Brain pericyte (primary cell): Measurements from ENCODE around the gene COL6A5.
"Not testable (repeated sequence)": the region's sequence is repeated elsewhere in the genome, so short reads cannot be mapped to it uniquely, and the experiment has no call there.

Source experiments
- DNase-seq: peaks from one replicate; pipeline ENCODE4 v3.0.0-alpha.2; 2012; ENCODE audit warnings: low read depth, low spot score

COL6A5 gene, protein sequence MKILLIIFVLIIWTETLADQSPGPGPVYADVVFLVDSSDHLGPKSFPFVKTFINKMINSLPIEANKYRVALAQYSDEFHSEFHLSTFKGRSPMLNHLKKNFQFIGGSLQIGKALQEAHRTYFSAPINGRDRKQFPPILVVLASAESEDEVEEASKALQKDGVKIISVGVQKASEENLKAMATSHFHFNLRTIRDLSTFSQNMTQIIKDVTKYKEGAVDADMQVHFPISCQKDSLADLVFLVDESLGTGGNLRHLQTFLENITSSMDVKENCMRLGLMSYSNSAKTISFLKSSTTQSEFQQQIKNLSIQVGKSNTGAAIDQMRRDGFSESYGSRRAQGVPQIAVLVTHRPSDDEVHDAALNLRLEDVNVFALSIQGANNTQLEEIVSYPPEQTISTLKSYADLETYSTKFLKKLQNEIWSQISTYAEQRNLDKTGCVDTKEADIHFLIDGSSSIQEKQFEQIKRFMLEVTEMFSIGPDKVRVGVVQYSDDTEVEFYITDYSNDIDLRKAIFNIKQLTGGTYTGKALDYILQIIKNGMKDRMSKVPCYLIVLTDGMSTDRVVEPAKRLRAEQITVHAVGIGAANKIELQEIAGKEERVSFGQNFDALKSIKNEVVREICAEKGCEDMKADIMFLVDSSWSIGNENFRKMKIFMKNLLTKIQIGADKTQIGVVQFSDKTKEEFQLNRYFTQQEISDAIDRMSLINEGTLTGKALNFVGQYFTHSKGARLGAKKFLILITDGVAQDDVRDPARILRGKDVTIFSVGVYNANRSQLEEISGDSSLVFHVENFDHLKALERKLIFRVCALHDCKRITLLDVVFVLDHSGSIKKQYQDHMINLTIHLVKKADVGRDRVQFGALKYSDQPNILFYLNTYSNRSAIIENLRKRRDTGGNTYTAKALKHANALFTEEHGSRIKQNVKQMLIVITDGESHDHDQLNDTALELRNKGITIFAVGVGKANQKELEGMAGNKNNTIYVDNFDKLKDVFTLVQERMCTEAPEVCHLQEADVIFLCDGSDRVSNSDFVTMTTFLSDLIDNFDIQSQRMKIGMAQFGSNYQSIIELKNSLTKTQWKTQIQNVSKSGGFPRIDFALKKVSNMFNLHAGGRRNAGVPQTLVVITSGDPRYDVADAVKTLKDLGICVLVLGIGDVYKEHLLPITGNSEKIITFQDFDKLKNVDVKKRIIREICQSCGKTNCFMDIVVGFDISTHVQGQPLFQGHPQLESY (N-terminal part only)

DNA sequence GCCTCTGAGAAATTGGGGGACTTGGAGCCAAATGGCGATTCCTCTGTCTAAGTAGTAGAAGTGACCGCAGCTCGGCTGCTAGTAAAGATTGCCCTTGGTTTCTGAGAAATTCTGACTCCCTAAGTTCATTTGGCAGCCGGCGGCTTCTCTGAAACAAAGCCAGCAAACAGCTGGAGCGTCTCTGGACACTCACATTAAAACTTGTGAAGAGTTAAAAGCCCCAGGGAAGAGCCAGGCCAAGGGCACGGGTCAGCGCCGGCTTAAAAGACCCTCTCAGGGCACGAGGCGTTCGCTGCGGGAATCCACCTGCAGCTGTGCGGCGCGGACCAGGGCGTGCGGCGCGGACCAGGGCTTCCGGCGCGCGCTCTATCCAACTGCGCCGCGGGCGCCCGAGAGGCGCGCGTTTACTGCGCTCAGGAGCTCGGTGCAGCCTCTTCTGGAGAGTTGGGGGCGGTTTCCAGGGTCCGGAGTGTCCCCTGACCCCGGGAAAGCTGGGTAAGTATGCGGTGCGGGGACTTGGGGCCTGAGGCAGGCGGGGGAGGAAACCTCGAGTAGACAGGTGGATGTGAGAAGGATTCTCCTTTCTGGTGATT is at the start of gene COL6A5:
Gene COL6A5 (plus strand): TSS at position 186 of the 593 bp plus-strand sequence. CDS start 27,967 bp downstream, outside the sequence.
- DNase-seq: no peak

DNA sequence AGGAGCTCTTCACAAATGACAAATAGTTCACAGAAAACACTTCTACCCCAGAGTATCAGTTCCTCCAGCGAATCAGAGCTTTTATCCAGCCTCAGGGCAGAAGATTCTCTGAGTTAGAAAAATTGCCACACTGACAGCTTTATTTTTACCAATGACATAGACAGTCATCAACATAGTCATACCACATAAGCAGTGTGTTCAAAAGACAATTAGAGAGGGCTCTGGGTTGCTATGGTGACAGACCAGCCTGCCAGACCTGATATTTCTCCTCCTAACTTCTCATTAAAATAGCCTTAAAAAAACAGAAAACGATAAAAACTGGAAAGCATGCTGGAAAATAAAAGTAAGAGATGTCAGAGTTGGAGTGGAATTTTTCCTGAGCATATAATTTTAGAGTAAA is 45.9 kb upstream of the COL6A5 start:
- DNase-seq: no peak

DNA sequence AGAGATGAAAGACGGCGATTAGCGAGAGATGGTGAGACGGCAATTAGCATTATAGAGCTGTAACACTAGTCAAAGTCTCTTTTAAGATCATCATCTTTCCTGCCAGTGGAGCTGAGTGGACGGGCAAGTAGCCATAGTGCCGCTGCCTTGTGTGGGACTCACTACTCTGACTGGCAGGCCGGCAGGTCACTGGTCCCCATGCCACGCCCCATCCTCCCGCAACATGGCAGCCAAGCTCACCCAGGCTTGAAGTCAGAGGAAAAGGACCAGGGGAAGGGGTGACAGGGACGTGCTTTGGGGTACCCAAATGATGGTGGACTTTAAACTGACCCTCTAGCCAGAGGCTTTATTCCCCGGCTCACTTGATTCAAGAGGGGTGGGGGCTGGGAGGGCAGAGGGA is 44.6 kb upstream of the COL6A5 start:
- no peak for DNase-seq

DNA sequence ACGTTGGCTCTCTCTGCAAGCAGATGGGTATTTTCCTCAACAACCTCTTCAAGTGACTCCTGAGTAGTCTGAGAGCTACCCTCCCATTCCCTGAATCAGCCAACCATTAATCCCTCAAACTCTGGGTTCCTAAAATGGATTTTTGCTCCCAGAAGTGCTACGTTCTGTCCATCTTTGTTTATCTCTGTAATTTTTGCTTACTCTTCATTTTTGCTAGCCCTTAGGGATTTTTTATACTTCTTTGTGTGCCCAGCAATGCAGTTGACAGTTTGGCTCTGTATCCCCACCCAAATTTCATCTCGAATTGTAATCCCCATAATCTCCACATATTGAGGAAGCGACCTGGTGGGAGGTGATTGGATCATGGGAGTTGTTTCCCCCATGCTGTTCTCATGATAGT is 35.4 kb upstream of the COL6A5 start:
- DNase-seq: no peak

DNA sequence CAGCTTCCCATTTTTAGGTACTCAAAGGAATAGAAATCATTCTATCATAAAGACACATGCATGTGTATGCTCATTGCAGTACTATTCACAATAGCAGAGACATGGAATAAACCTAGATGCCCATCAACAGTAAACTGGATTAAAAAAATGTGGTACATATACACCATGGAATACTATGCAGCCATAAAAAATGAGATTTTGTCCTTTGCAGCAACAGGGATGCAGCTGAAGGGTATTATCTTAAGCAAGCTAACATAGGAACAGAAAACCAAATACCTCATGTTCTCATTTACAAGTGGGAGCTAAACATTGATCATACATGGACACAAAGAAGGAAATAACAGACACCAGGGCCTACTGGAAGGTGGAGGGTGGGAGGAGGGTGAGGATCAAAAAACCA is 33.1 kb upstream of the COL6A5 start:
- DNase-seq: no peak

DNA sequence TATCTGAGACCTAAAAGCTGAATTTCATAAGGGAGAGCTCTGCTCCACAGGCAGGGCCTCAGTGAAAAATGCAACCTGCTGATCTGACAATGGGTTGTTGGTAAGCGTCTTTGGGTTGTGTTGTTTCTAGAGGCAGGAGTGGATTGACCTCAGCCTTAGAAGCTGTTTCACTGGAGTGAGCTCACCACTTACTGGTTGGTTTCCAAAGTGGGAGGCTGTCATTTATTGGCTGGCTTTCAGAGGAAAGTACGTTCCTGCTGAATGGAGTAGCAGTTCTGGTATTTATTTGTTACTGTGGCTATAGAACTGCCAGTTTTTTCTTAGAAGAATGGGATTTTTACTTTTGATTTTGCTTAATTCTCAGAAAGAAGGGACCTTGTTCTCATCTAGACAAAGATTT is 29.3 kb upstream of the COL6A5 start:
- no peak for DNase-seq

DNA sequence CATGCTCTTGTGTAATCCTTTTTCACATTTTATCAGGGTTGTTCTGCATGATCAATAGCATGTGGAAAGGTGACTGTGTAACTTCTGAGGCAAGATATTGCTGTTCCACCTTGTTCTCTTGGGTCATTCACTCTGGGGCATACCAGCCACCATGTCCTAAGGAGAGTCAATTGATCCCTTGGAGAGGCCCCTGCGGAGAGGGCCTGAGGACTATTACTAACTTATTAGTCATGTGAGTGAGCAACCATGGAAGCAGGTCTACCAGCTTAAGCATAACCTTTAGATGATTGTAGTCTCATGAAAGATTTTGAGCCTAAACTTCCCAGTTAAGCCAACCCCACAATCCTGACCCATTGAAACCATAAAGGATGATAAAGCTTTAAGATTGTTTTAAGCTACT is 22.0 kb upstream of the COL6A5 start:
- DNase-seq: no peak

DNA sequence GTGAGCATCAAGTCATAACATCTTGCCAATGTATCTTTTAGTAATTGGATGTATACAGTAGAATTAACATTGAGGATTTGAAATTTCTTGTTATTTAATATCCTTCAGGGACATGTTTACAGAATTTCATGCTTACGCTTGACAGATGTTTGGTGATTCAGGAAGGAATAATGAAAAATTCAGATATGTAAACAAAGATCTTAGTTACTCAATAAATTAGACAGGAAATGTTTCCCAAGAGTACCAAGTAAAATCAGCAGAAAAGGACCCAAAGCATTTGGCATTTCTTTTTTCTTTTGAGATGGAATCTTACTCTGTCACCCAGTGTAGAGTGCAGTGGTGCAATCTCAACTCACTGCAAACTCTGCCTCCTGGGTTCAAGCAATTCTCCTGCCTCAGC is 4.7 kb upstream of the COL6A5 start:
- DNase-seq: no peak

DNA sequence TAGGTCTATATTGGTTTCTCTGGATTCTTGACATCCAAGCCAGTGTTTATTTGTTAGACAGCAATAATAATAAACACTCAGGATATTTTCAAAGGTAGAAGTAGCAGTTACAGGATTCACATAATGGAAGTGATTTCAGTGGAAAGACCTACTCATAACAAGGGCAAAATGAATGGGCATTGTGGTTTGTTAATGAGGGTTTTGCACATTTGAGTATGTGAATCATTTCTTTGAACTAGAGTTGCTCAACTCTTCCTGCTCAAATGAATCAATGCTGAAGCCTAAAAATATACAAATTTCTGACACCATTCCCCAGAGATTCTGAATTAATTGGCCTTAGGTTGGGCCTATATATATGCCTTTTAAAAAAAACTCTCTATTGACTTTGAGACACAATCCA is 4.1 kb upstream of the COL6A5 start:
- no peak for DNase-seq

DNA sequence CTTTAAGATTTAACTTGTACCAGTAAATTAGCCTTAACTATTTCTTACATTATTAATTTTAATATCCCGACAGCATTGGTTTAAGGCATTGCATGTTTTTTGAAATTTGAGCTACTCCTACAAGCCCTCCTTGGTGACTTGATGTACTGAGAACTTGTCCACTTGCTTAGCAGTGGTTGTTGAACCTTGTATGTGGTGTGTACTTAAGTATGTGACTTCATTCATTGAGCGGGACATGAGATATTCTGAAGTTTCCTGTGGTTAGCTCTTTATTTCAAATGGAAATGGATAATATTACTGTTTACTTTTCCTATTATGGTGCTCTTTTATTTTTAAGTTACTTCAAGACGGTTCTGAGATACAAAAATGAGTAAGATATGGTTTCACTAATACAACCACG is 3.6 kb upstream of the COL6A5 start:
- no peak for DNase-seq

DNA sequence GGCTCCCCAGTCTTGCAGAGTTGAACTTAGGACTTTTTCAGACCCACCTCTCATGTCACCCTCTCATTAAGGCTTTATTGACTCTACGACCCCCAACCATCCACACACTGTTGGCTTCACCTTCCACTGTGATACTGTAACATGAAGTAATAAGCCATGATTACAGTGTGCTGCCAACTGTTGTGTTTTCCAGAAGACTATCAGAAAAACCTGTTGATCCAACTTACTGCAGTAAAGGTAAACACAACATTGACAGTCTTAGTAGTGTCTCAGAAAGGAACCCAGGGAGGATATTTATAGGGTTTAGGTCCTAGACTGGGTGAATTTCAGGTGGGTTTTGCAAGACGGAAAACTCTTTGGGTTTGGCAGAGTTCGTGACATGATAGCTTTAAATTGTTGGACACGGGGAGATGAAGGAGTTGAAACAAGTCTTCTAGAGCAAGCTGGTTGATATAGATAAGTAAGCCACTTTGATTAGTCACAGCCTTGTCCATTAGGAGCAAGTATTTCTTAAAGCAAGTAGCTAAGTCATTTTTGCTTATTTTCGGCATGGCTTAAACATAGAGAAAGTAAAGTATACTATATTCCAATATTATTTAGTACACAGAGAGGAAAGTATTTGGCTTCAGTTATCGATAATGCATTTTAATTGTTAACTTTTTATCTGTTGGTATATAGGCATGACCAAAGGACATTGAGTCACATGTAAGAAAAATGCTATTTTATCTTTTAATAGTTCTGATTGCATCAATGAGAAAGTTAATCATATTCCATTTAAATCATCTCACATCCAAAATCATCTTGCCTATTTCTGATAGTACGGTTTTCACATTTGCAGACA is 2.4 kb upstream of the COL6A5 start:
- DNase-seq: no peak

DNA sequence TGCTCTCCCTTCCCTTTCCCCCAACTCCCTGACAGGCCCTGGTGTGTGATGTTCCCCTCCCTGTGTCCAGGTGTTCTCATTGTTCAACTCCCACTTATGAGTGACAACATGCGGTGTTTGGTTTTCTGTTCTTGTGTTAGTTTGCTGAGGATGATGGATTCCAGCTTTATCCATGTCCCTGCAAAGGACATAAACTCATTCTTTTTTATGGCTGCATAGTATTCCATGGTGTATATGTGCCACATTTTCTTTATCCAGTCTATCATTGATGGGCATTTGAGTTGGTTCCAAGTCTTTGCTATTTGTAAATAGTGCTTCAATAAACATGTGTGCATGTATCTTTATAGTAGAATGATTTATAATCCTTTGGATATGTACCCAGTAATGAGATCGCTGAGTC is 2.8 kb downstream of the COL6A5 start:
- DNase-seq: not testable (repeated sequence)

DNA sequence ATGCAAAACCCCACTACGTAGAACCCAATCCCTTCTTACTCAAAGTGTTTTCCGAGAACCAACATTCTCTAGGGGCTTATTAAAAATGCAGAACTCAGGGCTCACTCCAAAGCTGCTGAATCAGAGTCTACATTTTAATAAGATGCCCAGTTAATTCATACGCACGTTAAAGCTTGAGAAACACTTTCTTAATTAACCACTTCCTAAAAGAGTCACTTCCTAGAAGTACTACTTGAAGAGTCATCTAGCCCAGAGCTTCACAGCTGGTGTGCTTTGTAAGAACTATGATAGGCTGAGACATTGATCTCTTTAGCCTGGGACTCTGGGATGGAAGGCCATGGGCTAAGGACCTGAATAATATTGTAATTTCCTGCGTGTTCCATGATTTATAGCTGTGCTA is 9.0 kb downstream of the COL6A5 start:
- no peak for DNase-seq

DNA sequence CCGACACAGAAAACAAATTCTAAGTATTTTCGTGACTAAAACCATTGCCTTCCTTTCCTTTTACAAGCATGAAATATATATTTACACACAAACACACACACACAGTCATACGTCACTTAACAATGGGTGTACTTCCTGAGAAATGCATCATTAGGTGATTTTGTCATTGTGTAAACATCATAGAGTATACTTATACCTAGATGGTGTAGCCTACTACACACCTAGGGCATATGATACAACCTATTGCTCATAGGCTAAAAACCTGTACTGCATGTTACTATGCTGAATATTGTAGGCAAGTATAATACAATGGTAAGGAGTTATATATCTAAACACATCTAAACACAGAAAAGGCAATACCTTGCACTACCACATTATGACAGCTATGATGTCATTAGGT is 28.6 kb downstream of the COL6A5 start:
- no peak for DNase-seq

DNA sequence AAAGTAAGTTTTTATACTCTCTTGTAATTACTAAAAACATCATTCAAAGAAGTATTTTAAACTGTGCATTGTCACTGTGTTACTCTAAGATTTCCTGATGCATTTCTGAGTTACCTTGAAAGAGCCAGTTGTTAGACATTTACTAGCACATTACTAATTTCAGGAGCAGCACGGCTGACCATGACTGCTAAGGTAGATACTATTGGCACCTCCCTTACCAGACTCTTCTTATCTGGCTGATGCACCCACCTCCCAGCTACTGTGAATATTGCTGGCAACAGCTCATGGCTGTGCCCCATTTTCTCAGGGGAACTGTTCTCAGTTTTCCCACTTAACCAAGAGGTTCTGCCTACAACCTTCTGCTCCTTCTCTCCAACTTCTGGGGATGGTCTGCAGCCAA is 29.4 kb downstream of the COL6A5 start:
- no peak for DNase-seq

DNA sequence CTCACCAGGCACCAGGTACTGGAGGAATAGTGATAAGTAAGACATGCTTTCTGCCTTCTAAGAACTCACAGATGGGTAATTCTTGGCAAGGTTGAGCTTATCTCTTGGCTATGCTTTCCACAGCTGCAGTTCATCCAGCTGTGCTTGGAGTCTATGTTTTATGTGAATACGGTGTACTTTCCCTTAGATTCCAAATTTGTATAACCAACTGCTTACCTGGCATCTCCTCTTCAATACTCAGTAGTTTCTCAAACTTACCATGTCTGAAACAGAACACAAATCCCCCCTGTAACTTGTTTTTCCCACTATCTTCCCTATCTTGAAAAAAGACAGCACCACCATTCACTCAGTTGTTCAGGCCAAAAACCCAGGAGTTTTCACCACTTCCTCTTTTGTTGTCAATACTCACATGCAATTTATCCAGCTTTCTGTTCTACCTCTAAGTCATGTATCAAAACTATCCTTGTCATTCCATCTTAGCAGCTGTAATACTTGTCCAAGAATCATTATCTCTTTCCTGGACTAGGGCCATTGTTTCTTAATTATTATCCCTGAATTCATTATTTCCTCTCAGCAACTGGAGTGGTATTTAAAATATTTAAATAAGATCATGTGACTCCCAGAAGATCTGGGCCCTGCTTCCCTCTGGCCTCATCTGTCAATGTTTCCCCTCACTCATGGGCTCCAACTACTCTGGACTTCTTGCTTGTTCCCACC is 32.6 kb downstream of the COL6A5 start:
- DNase-seq: no peak

DNA sequence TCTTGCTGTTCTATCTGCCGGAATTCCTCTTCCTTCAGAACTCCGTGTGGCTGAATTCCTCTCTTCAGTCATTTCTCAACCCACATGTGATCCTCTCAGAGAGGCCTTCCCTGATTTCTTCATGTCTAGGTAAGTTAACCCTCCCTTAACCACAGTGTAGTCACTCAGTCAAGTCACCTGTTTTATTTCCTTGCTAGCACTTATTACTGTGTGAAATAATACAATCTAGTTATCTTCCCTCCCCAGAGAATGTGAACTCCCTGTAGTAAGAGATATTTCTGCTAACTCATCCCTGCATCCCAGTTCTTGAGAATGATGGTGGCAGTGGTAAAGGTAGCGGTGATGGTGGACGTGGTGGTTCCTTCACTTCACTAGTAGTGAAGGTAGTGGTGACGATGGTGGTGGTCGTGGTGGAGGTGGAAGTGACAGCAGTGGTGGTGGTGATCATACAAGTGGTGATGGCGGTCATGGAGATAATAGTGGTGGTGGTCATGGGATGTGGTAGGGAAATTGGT is 33.3 kb downstream of the COL6A5 start:
- DNase-seq: no peak

DNA sequence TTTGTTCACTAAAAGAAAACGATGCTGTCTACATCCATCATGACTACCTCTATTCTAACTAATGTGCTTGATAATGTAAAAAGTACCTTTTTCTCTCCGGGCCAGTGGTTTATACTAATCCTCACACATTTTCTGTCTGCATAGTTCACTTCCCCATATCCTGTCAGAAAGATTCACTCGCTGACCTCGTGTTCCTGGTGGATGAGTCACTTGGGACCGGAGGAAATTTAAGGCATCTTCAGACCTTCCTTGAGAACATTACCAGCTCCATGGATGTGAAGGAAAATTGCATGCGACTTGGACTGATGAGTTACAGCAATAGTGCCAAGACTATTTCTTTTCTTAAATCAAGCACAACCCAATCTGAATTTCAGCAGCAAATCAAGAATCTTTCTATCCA is 33.8 kb downstream of the COL6A5 start:
- DNase-seq: no peak

DNA sequence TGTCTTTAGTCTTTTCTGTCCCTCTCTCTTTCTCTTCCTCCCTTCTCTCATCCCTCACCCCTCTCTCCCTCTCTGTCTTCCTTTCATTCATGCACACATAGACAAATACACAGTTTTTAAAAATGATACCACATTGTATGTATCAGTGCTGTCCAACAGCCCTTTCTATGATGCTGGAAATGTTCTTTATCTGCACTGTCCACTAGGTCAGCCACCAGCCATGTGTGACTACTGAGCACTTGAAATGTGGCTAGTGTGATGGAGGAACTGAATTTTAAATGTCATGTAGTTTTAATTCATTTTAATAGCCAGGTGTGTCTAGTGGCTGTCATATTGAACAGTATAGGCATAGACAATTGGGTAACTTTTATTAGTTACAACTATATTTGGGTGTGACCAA is 34.9 kb downstream of the COL6A5 start:
- DNase-seq: no peak

DNA sequence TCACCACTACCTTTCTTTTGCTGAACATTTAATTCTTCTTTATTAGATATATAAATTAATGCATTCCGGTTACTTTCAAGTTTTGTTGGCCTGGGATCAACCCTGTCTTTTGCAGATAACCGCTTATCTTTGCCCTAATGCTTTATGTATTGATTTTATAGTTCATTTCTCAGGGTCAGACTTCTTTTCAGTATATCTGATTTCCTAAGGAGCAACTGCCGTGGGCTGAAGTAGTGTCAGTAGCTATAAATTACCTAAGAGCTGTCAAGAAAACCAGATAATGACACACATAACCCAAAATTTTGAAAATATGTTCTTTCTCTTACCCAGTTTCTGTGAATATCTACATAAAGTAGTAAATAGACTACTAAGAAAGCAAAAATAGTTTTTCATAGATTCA is 38.0 kb downstream of the COL6A5 start:
- no peak for DNase-seq
